KG1 (cell line): ENCODE results near the gene SLC18A3.

Experiments used
- DNase-seq: peaks from one replicate; lab custom pipeline; 2025; lab: John Stamatoyannopoulos, UW

The SLC18A3 gene

GRCh38 chr10:49651039-49651835, 41.1 kb downstream of the SLC18A3 start:
- DNase-seq = no peak

DNA sequence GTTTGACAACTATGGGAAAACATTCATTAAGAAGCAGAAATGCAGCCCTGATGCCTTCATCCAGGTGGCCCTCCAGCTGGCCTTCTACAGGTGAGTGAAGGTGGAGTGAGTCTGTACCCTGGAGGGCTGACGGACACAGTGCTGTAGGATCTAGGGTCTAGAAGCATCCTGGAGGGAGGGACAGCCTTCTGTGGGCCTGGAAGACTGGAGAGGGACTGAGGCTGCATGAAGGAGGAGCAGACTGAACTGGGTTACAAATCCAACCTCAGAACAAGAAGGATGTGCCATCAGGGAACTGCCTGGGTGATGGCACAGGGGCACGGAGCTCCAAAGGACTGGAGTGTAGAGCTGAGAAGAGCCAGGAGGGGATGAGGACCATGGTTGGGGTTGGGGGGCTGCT, 41.8 kb downstream of the SLC18A3 start:
- no peak for DNase-seq

DNA sequence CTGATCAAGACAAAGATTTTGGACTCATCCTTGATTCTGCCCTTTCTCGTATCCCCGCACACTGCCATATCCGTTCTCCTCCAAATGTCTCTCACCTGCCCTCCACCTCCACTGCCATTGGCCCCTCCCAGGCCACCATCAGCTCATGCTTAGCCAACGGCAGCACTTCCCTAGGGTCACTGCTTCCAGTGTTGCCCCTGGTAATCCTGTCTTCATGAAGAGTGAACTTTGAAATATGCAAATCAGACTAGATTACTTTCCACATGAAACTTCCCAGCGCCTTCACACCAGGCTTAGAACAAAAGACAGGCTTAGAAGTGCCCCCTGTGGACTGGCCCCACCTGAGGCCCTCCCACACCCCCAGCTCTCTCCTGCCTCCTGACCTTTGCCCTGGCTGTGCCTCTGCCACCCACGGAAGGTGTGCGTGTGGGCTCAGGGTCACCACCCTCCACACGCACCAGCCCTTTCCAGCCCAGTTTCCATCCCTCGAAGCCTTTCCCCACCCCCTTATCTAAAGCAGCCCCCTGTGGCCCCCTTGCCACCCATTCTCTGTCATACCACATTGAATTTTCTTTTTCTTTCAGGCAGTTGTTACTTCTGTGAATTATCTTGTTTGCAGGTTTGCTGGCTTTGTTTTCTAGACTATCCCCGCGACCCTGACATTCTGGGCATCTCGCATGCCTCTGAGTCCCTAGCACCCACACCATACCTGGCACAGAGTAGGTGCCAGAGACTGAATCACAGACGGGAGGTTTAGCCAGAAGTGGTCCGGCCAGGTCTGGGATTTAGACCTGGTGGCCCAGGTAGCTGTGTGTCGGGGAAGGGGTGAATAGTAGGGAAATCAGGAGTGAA, 42.5 kb downstream of the SLC18A3 start:
- DNase-seq = no peak

DNA sequence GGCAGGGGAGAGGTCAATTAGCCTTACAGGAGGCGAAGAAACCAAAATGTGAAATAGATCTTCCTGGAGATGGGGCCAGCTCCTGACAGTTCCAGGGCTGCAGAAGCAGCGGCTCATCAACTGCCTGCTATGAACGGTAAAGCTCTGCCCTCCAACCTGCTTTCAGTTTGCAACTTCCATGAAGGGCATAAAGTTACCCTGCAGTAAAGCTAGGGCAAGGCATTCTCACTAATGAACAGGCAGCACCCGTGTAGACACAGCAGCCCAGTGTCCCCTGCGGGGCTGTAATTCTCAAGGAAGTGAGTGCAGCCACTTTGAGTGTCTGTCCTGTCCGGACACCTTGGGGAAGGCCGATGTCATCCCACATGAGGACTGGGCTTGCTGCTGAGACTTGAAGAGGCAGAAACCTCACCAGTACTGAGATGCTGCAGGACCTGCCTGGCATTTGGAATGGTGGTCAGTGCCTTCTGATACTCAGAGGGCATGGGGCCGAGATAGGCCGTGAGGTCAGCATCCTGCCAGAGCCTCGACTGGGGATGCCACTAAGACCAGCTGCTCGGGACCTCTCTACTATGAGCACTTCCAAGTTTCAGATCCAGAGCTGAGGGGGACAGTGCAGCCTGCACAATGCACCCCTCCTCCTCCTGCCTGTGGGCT, 43.3 kb downstream of the SLC18A3 start:
- DNase-seq = no peak

DNA sequence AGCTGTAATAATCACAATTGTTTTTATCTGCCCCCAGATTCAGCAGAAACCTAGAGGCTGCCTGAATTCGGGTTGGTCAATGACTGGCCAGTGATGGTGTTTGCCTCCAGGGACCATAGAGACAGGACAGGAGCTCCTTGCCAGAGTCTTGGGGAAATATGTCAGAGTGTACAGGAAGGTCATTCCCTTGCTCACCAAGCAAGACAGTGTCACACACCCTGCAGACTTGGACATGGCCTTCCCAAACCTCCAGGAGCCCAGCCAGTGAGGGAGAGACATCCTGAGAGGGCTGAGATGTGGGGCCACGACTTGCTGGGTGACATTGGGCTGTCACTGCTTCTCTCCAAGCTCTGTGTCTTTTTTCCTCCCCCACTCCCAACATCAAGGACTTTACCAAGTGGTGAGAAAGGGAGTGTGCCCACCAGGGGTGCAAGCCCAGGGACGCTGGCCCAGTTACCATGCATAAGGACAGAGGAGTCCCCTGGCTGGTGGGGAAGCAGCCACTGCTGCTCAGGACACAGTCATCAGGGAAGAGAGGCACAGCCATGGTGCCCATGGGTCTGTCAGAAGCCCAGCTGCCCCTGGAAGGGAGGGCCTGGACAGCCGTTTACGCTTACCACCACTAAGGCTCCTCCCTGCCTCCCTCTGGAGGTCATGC, 44.1 kb downstream of the SLC18A3 start:
- no peak for DNase-seq

DNA sequence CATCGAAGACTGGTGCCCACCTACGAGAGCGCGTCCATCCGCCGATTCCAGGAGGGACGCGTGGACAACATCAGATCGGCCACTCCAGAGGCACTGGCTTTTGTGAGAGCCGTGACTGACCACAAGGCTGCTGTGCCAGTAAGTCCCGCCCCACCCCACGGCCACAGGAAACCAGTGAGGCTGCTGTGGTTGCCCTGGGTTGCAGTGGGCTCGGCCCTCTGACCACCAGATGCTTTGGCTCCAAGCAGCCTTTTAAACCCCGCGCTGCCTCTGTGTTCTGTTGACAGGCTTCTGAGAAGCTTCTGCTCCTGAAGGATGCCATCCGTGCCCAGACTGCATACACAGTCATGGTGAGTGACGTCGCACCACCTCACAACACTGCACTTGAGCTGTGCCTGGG, 45.0 kb downstream of the SLC18A3 start:
- DNase-seq = no peak

GRCh38 chr10:49656845-49657493, 46.9 kb downstream of the SLC18A3 start:
- DNase-seq = no peak

DNA sequence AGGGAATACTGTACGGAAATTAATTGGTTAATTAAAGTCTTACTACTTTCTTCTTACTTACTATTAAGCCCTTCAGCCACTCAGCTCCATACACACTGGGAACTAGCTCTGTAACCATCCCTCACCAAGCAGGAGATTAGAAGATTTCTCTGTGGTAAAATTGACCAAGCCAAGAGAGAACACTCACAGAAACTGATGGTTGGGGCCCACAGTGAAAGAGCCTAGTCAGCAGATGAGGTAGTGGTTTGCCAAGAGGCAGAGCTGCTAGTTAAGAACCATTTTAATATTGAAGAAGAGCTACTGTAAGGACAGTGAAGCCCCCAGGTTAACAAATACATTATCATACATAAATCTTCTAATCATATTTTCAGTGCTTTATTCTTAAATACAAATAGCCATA, 47.5 kb downstream of the SLC18A3 start:
- DNase-seq = no peak

- DNase-seq = no peak
Measured at GRCh38 chr10:49661140-49661856, 51.2 kb downstream of the SLC18A3 start.
